WTC11 (cell line): ENCODE measurements around the gene RAB4A.

ENCODE experiments used
- ATF1 ChIP-seq: sonication (generic); formaldehyde crosslinking; IDR thresholded peaks from 2 replicates; pipeline ENCODE4 v1.8.1; 2023; ENCODE audit warnings: mild to moderate bottlenecking, moderate library complexity, missing genetic modification reagents
- EMX1 ChIP-seq: fragments of 250-450 bp; sonication (Bioruptor Pico); IDR thresholded peaks from 2 replicates; pipeline ENCODE4 v1.8.0; 2021; ENCODE audit warnings: mild to moderate bottlenecking
- MYBL2 ChIP-seq: sonication (generic); formaldehyde crosslinking; IDR thresholded peaks from 2 replicates; pipeline ENCODE4 v1.8.1; 2023; ENCODE audit warnings: mild to moderate bottlenecking, moderate library complexity, missing genetic modification reagents
- NR2C2 ChIP-seq: sonication (generic); formaldehyde crosslinking; IDR thresholded peaks from 2 replicates; pipeline ENCODE4 v1.8.0; 2022; ENCODE audit warnings: mild to moderate bottlenecking, missing genetic modification reagents
- TF ChIP-seq, protein P1 (sequence below): fragments of 200-600 bp; IDR thresholded peaks from 2 replicates; pipeline ENCODE4 v1.8.0; 2022; ENCODE audit warnings: antibody characterized with exemption
- TF ChIP-seq, protein P2 (sequence below): sonication (generic); formaldehyde crosslinking; IDR thresholded peaks from 2 replicates; pipeline ENCODE4 v1.8.1; 2022; ENCODE audit warnings: mild to moderate bottlenecking, missing genetic modification reagents, moderate library complexity, borderline replicate concordance
- TF ChIP-seq, protein P3 (sequence below): sonication (generic); formaldehyde crosslinking; IDR thresholded peaks from 2 replicates; pipeline ENCODE4 v1.8.0; 2022; ENCODE audit warnings: mild to moderate bottlenecking, missing genetic modification reagents

DNA sequence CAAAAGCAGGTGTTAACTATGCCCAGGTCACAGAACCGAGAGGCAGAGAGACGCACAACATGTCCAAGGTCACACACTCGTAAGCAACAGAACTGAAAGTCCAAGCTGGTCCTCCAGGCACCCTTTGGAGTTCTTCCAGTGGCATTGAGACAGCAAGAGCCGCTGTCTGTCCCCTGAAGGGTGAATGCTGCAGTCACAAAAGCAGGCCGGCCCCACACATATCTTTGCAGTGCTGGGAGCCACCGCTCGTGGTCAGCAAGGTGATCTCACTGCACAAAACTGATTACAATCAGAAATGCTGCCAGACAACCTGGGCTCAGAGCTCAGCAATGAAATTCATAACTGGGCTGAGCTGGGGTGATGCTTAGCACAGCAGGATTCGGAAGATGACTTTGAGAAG is 47.4 kb upstream of the RAB4A start:
- TF ChIP-seq EMX1 (no peak), NR2C2 (CRISPR knock-in tag) (no peak), MYBL2 (CRISPR knock-in tag) (no peak), ATF1 (CRISPR knock-in tag) (no peak)
- TF ChIP-seq, protein P1, sequence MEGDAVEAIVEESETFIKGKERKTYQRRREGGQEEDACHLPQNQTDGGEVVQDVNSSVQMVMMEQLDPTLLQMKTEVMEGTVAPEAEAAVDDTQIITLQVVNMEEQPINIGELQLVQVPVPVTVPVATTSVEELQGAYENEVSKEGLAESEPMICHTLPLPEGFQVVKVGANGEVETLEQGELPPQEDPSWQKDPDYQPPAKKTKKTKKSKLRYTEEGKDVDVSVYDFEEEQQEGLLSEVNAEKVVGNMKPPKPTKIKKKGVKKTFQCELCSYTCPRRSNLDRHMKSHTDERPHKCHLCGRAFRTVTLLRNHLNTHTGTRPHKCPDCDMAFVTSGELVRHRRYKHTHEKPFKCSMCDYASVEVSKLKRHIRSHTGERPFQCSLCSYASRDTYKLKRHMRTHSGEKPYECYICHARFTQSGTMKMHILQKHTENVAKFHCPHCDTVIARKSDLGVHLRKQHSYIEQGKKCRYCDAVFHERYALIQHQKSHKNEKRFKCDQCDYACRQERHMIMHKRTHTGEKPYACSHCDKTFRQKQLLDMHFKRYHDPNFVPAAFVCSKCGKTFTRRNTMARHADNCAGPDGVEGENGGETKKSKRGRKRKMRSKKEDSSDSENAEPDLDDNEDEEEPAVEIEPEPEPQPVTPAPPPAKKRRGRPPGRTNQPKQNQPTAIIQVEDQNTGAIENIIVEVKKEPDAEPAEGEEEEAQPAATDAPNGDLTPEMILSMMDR: no peak
- TF ChIP-seq, protein P2, sequence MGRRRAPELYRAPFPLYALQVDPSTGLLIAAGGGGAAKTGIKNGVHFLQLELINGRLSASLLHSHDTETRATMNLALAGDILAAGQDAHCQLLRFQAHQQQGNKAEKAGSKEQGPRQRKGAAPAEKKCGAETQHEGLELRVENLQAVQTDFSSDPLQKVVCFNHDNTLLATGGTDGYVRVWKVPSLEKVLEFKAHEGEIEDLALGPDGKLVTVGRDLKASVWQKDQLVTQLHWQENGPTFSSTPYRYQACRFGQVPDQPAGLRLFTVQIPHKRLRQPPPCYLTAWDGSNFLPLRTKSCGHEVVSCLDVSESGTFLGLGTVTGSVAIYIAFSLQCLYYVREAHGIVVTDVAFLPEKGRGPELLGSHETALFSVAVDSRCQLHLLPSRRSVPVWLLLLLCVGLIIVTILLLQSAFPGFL: no peak
- TF ChIP-seq, protein P3, sequence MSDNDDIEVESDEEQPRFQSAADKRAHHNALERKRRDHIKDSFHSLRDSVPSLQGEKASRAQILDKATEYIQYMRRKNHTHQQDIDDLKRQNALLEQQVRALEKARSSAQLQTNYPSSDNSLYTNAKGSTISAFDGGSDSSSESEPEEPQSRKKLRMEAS: no peak
